Fibroblast of pulmonary artery (primary cell): ENCODE data around the gene SLC29A1.

Source experiments
- DNase-seq: peaks from one replicate; pipeline ENCODE4 v3.0.0-alpha.2; 2010; ENCODE audit warnings: low read depth
- H3K4me3 ChIP-seq: replicated peaks from 2 replicates; pipeline ENCODE4 v1.5.1; 2011; ENCODE audit warnings: low read depth, mild to moderate bottlenecking, control low read depth, low read length, moderate library complexity
- CTCF ChIP-seq: IDR thresholded peaks from 2 replicates; pipeline ENCODE4 v1.5.1; 2011; ENCODE audit warnings: mild to moderate bottlenecking, control low read depth, low read length, inconsistent platforms; ENCODE audit errors: missing control alignments

SLC29A1 gene

DNA sequence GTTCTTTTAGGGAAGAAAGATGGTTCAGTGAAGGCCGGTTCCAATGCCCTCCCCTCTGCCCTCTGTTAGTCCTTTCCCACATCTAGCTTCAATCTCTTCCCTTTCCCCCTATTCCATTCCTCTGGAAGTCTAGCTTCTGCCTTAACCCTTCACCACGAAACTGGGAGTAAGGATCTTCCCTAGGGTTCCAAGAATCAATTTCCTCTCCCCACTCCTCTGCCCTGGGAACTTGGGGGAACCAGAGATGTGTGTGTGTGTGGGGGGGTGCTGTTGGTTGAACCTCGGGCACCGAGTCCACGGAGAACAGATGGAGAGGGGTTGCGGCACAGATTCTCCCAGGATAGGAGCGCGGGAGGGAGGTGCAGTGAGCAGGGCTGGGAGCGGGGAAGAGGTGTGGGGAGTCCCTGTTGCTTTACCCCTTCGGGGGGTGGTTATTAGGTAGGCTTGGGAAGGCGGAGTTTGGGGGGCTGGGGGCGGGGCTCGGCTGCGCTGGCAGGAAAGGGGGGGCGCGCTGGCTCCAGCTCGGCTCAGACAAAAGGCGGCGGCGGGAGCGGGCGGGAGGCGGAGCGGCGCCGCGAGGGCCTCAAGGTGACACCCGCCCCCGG lies 46.6 kb downstream of the SLC29A1 start, which contains the start of gene TMEM151B:
TMEM151B (plus strand) TSS at position 530 of the 605 bp plus-strand sequence. CDS start 293 bp downstream, outside the sequence.
- no peak within 1 kb of the TSS for H3K4me3 ChIP-seq
- DNase-seq = no peak
- no peak for TF ChIP-seq CTCF

GRCh38 chr6:44270526-44271405 lies 47.4 kb downstream of the SLC29A1 start:
- no peak for TF ChIP-seq CTCF
- no peak overlapping the region for H3K4me3 ChIP-seq
- DNase-seq = no peak

- no peak overlapping the region for H3K4me3 ChIP-seq
- no peak for DNase-seq
- no peak for TF ChIP-seq CTCF
These were observed 48.0 kb downstream of the SLC29A1 start for GRCh38 chr6:44271406-44271723.

DNA sequence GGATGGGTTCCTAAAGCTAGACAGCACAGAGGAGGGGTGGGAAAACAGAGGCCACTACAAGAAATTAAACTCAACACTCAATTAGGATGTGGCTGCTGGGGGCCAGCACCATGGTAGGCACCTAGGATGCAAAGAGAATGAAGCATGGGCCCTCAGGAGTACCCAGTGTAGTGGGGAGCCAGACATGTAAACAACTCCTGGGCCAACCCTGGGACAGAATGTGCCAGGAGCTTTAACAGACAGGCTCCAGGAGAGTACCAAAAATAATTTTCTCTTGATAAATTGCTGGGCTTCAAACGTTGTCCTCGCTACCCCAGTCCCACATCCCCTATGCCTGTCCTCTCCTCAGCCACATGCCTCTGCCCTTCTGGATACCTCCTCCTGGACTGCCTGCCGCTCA lies 48.5 kb downstream of the SLC29A1 start:
- H3K4me3 ChIP-seq = no peak overlapping the region
- DNase-seq = no peak
- no peak for TF ChIP-seq CTCF

DNA sequence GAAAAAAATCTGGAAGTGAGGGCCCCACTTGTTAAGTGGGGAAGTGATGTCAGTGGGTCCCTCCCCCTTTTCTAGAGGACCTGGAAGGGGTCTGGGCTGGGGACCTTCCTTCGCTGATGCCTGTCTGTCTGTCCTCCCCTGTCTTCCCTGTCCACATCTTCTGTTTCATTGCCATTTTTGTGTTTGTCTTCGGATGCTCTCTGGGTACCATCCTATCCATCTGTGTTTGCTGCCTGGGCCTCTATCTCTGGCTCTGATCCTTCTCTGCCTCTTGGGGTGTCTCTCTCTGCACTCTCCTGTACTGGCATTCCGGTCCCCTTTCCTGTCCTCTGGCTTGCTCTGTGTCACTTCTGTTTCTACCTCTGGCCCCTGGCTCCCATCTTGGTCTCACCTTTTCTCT lies 49.1 kb downstream of the SLC29A1 start:
- TF ChIP-seq CTCF = no peak
- no peak overlapping the region for H3K4me3 ChIP-seq
- DNase-seq = no peak

GRCh38 chr6:44272999-44273566 lies 49.7 kb downstream of the SLC29A1 start:
- no peak for TF ChIP-seq CTCF
- H3K4me3 ChIP-seq = no peak overlapping the region
- no peak for DNase-seq
